Psoas muscle (tissue), 8 donors: ENCODE results near the gene ANXA2. TPM values are rescaled to one million over a fixed set of nuclear protein-coding genes. Genes with fewer than 3 reads are reported as not detected.

ENCODE experiments used
- ATAC-seq, 4 donors: fragments of 200-7000 bp; cut with Tn5 transposase; one replicate each; pipeline ENCODE4 v1.9.1; 2020; ENCODE audit warnings: moderate library complexity in 3 of 4, mild to moderate bottlenecking in 2 of 4
- DNase-seq, 2 donors: peaks; one replicate each; pipeline ENCODE4 v3.0.0-alpha.2; 2020
- H3K27ac ChIP-seq: fragments of 200-600 bp; one replicate; pipeline ENCODE4 v1.8.0; 2022
- H3K27me3 ChIP-seq, 3 donors: fragments of 200-600 bp in 1 of 3; one replicate each; pipeline versions ENCODE4 v1.6.1 to v1.8.0; 2013 to 2022; ENCODE audit warnings: low read length in 2 of 3, mild to moderate bottlenecking in 2 of 3, moderate library complexity in 1 of 3; ENCODE audit not compliant: insufficient read depth in 3 of 3
- H3K36me3 ChIP-seq, 2 donors: fragments of 200-600 bp in 1 of 2; one replicate each; pipeline versions ENCODE4 v1.6.1 to v1.8.0; 2013 to 2022; ENCODE audit warnings: low read depth in 1 of 2, mild to moderate bottlenecking in 1 of 2, moderate library complexity in 1 of 2; ENCODE audit not compliant: insufficient read depth in 1 of 2
- H3K4me1 ChIP-seq: fragments of 200-600 bp; one replicate; pipeline ENCODE4 v1.8.0; 2022
- H3K4me3 ChIP-seq: fragments of 200-600 bp; one replicate; pipeline ENCODE4 v1.8.0; 2022; ENCODE audit warnings: mild to moderate bottlenecking
- H3K9me3 ChIP-seq: fragments of 200-600 bp; one replicate; pipeline ENCODE4 v1.8.0; 2022
- WGBS, 3 donors: extraction: QIAGEN DNeasy Blood & Tissue Kit; methylation state at CpG; one replicate each; pipeline versions ENCODE4 v1.1.6 to v1.1.7; 2013; 5-methylcytosine and 5-hydroxymethylcytosine counted together
- intact Hi-C, 2 donors: fragments of 100-400 bp; cut with DNase I; formaldehyde crosslinking; loops; one replicate each; pipeline versions ENCODE4 v1.11.0 to v1.14.2; 2022
- long read RNA-seq, 2 donors: library from polyadenylated mRNA; unstranded; transcript quantifications; one replicate each; pipeline ENCODE4 v2.0.0, GENCODE V29; 2021
- polyA plus RNA-seq, 3 donors: library from polyadenylated mRNA; stranded (reverse); fragments of 200-250 nt; gene quantifications; one replicate each; pipeline ENCODE4 v1.2.3, GENCODE V29; 2013
- total RNA-seq, 4 donors: library from RNA; stranded (reverse); fragmentation: NEBNext Ultra II Directional in 2 of 4; extraction: Animal tissue kit (Norgen Biotek cat#: 25700) in 2 of 4; gene quantifications; one replicate each; pipeline versions ENCODE4 v1.2.1 to v1.2.4, GENCODE V29; 2021 to 2023
- TF ChIP-seq, protein P1 (sequence below): fragments of 200-600 bp; IDR thresholded peaks from one replicate; pipeline ENCODE4 v1.8.0; 2022; ENCODE audit warnings: antibody characterized with exemption
- donor health status: healthy with polysubstance abuse.
- donor health status: DM: no; HTN: no; CAD: no; lungs with moderate emphysema.
- donor health status: Bipolar disorder and iron deficiency.
- donor health status: healthy.
- donor health status: DM: yes; HTN: yes; CAD: no.
- donor health status: DM: no; HTN: no; CAD: no.
- donor health status: DM: no; HTN: no; CAD: no.
- donor health status: DM: yes; HTN: yes; CAD: no.

ANXA2 gene
- total RNA-seq (100 to 1,000 TPM; 140 to 522 (median 378) TPM), polyA plus RNA-seq (1,000 to 10,000 TPM in 1 of 3 donors, 100 to 1,000 TPM in 2; 320 to 2,117 (median 350) TPM)
- long read RNA-seq, donor 1, transcript ANXA2-203 (14 exons, 1,444 nt), result minor isoform, 54 of 502 reads
- long read RNA-seq, donor 1, transcript ANXA2-204 (13 exons, 1,435 nt), result major isoform, 382 of 502 reads
- long read RNA-seq, donor 1, partial matches to known transcripts, result 15 of 502 reads
- long read RNA-seq, donor 1, other reads (novel, unspliced or antisense), result 43 of 502 reads
- long read RNA-seq, donor 2, transcript ANXA2-202 (14 exons, 1,676 nt), result minor isoform, 7 of 934 reads
- long read RNA-seq, donor 2, transcript ANXA2-203 (14 exons, 1,444 nt), result minor isoform, 96 of 934 reads
- long read RNA-seq, donor 2, transcript ANXA2-204 (13 exons, 1,435 nt), result major isoform, 724 of 934 reads
- long read RNA-seq, donor 2, partial matches to known transcripts, result 20 of 934 reads
- long read RNA-seq, donor 2, other reads (novel, unspliced or antisense), result 84 of 934 reads

DNA sequence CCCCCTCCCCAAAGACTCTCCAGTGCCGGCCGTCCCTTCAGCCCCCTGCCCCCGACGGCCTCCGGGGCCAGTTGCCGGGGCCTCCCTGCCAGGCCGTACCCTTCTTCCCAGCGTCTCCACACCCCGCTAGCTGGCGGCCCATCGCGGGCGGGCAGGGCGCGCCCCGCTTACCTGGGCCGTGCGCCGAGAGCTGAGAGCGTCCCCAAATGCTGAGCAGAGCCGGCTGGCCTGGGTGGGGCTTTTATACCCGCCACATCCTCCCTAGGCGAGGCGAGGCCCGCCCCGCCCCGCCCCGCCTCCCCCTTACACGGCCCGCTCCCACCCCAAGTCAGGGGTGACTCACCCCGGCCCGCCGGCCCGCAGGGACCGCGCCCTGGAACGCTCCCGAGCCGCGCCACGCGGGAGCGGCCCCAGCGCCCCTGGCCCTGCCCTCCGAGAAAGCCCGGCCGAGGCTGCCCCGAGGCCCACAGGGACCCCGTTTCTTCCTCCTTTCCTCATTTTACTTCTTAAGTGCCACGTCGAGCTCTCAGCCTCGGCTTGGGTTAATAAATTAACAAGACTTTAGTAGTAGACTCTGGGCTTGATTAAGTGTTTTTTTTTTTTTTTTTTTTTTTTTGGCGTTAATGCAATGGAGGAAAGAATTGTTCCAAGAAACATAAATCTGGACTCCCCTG is at the start of gene ANXA2:
Gene ANXA2 (minus strand): TSS at position 215 of the 674 bp plus-strand sequence. CDS start 11,911 bp downstream, outside the sequence.
- peak; percentile 91 to 95 for DNase-seq
- no peaks in the 10 kb centered on the region for H3K9me3 ChIP-seq
- H3K27ac ChIP-seq, result peak within 1 kb of the TSS; percentile 93
- H3K27me3 ChIP-seq, result no peaks in the 10 kb centered on the region
- WGBS, 3 donors, result 1 to 2% (median 1%) methylated on average over 26 to 53 of the region's 53 CpGs
- intact Hi-C loops, result loop anchor here in 1 of 2 donors (5.0 kb wide), 1 partner anchor 36 kb away; no protein-coding TSS in a partner anchor
- H3K4me1 ChIP-seq, result peaks cover 35% of the 10 kb centered on the region
- TF ChIP-seq, protein P1, sequence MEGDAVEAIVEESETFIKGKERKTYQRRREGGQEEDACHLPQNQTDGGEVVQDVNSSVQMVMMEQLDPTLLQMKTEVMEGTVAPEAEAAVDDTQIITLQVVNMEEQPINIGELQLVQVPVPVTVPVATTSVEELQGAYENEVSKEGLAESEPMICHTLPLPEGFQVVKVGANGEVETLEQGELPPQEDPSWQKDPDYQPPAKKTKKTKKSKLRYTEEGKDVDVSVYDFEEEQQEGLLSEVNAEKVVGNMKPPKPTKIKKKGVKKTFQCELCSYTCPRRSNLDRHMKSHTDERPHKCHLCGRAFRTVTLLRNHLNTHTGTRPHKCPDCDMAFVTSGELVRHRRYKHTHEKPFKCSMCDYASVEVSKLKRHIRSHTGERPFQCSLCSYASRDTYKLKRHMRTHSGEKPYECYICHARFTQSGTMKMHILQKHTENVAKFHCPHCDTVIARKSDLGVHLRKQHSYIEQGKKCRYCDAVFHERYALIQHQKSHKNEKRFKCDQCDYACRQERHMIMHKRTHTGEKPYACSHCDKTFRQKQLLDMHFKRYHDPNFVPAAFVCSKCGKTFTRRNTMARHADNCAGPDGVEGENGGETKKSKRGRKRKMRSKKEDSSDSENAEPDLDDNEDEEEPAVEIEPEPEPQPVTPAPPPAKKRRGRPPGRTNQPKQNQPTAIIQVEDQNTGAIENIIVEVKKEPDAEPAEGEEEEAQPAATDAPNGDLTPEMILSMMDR, result no peak
- ATAC-seq, result peak; percentile 81 to 84 (median 82)
- H3K4me3 ChIP-seq, result peak within 1 kb of the TSS; percentile 80
- H3K36me3 ChIP-seq, result peaks cover 8 to 26% of the 10 kb centered on the region in 2 donors

DNA sequence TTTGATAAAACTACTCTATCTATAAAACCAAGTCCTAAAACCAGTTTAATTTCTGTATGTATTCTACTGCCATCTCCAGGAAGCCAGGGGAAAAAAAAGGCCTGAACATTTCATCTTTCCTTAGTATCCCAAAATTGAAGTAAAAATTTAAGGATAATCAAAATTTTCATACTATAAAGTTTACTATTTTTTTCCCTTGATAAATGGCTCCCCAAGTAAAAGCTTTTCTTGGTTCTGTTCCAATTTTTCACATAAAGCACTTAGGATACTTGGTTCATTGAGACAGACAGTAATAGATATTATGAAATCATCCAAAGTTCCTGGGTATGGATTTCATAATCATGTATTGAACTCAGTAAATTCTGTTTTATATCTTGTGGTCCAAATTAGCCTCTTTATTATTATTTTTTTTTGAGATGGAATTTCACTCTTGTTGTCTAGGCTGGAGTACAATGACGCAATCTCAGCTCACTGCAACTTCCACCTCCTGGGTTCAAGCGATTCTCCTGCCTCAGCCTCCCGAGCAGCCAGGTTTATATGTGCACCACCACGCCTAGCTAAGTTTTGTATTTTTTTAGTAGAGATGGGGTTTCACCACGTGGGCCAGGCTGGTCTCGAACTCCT is 46.6 kb upstream of the ANXA2 start:
- H3K36me3 ChIP-seq, result peaks cover 0 to 65% of the 10 kb centered on the region in 2 donors
- no peaks in the 10 kb centered on the region for H3K4me1 ChIP-seq
- TF ChIP-seq, protein P1, result peak; percentile 65
- no peak overlapping the region for H3K27ac ChIP-seq
- ATAC-seq (peak in 2 of 4 donors; percentile 52 to 79), DNase-seq (no peak)
- intact Hi-C loops, result loop anchor here in 1 of 2 donors (5.0 kb wide), 1 partner anchor 82 kb away; no protein-coding TSS in a partner anchor
- no peaks in the 10 kb centered on the region for H3K27me3 ChIP-seq
- 83 to 88% (median 85%) methylated on average over 6 of the region's 6 CpGs for WGBS, 3 donors
- H3K9me3 ChIP-seq, result no peaks in the 10 kb centered on the region
- no peak overlapping the region for H3K4me3 ChIP-seq

DNA sequence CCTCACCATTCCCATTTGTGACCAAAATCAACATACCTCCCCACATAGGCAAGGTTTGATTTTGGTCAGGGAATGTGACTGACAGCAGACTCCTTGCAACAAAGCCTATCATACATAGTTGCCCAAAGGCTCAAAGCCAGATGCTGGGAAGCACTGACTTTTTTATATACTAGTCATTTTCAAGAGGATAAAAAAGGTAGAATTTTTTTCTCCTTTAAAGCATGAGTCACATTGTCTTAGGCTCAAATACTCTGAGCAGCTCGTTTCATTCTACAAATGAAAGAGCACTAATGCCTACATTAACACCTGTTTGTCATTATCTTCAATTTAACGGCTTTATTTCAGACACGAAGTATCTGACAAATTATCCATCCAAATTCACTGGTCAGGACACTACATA is 45.0 kb upstream of the ANXA2 start:
- DNase-seq (no peak), ATAC-seq (no peak)
- intact Hi-C loops, result loop anchor here (2.0 to 5.0 kb wide), 2 partner anchors 80 to 84 kb away; no protein-coding TSS in a partner anchor
- H3K4me3 ChIP-seq, result no peak overlapping the region
- H3K27ac ChIP-seq, result no peak overlapping the region
- peaks cover 0 to 64% of the 10 kb centered on the region in 2 donors for H3K36me3 ChIP-seq
- H3K27me3 ChIP-seq, result no peaks in the 10 kb centered on the region
- no peaks in the 10 kb centered on the region for H3K4me1 ChIP-seq
- H3K9me3 ChIP-seq, result no peaks in the 10 kb centered on the region
- TF ChIP-seq, protein P1, result no peak
- WGBS, 3 donors, result 47 to 70% (median 54%) methylated on average over 3 of the region's 3 CpGs

DNA sequence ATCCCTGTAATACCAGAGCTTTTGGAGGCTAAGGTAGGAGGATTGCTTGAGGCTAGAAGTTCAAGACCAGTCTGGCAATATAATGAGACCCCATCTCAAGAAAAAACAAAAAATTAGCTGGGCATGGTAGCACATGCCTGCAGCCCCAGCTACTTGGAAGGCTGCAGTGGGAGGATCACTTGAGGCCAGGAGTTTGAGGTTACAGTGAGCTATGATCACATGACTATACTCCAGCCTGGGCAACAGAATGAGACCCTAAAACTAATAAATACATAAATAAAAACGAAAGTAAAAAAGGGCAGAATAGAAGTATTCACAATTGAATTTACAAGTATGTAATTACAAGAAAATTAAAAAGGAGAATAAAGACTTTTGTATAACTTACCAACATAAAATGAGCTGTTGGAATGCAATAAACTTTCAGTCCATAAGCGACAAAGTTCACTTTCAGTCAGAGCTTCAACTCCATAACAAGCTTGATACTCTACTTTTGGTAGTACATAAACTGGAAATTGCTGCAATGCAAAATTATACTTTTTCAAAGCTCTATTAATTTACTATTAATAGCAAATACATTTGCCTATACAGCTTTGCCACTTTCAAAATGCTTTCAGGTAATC is 44.4 kb upstream of the ANXA2 start:
- intact Hi-C loops, result loop anchor here (2.0 to 5.0 kb wide), 2 partner anchors 80 to 83 kb away; no protein-coding TSS in a partner anchor
- H3K36me3 ChIP-seq, result peaks cover 0 to 62% of the 10 kb centered on the region in 2 donors
- 90 to 97% (median 91%) methylated on average over 2 of the region's 2 CpGs for WGBS, 3 donors
- TF ChIP-seq, protein P1, result no peak
- DNase-seq (no peak), ATAC-seq (no peak)
- H3K27me3 ChIP-seq, result no peaks in the 10 kb centered on the region
- H3K9me3 ChIP-seq, result no peaks in the 10 kb centered on the region
- no peaks in the 10 kb centered on the region for H3K4me1 ChIP-seq
- H3K4me3 ChIP-seq, result no peak overlapping the region
- no peak overlapping the region for H3K27ac ChIP-seq
